Lower lobe of right lung (tissue), 2 donors: ENCODE results near the gene PCYT1A. TPM values are rescaled to one million over a fixed set of nuclear protein-coding genes. Genes with fewer than 3 reads are reported as not detected.
A peak's percentile ranks its signal among the peaks of the same experiment; 100 is the strongest.
"Not testable (repeated sequence)": the region's sequence is repeated elsewhere in the genome, so short reads cannot be mapped to it uniquely, and the experiment has no call there.

Source experiments
- ATAC-seq, 2 donors: fragments of 200-7000 bp; cut with Tn5 transposase; one replicate each; pipeline ENCODE4 v1.9.1; 2020 to 2022; ENCODE audit warnings: mild to moderate bottlenecking in 2 of 2, moderate library complexity in 2 of 2
- DNase-seq: peaks from one replicate; pipeline ENCODE4 v3.0.0-alpha.2; 2020
- H3K27ac ChIP-seq: fragments of 200-600 bp; one replicate; pipeline ENCODE4 v1.8.0; 2022
- H3K27me3 ChIP-seq: fragments of 200-600 bp; one replicate; pipeline ENCODE4 v1.8.0; 2022; ENCODE audit warnings: low read depth
- H3K36me3 ChIP-seq: fragments of 200-600 bp; one replicate; pipeline ENCODE4 v1.8.0; 2022; ENCODE audit warnings: mild to moderate bottlenecking
- H3K4me1 ChIP-seq: fragments of 200-600 bp; one replicate; pipeline ENCODE4 v1.8.0; 2022
- H3K4me3 ChIP-seq: fragments of 200-600 bp; one replicate; pipeline ENCODE4 v1.8.0; 2022; ENCODE audit warnings: mild to moderate bottlenecking
- H3K9me3 ChIP-seq: fragments of 200-600 bp; one replicate; pipeline ENCODE4 v1.8.0; 2022
- intact Hi-C: fragments of 100-400 bp; cut with DNase I; formaldehyde crosslinking; loops from one replicate; pipeline ENCODE4 v1.11.0; 2022
- total RNA-seq: library from RNA; stranded (reverse); fragmentation: NEBNext Ultra II Directional; extraction: Animal tissue kit (Norgen Biotek cat#: 25700); gene quantifications from one replicate; pipeline ENCODE4 v1.2.1, GENCODE V29; 2021
- TF ChIP-seq, protein P1 (sequence below): fragments of 200-600 bp; IDR thresholded peaks from one replicate; pipeline ENCODE4 v1.8.0; 2022; ENCODE audit warnings: antibody characterized with exemption, mild to moderate bottlenecking
- donor health status: DM: no; HTN: yes; CAD: no; lungs with severe emphysema.

Gene PCYT1A
- total RNA-seq, 1 donor from 2014 or later: 56.1 TPM

DNA sequence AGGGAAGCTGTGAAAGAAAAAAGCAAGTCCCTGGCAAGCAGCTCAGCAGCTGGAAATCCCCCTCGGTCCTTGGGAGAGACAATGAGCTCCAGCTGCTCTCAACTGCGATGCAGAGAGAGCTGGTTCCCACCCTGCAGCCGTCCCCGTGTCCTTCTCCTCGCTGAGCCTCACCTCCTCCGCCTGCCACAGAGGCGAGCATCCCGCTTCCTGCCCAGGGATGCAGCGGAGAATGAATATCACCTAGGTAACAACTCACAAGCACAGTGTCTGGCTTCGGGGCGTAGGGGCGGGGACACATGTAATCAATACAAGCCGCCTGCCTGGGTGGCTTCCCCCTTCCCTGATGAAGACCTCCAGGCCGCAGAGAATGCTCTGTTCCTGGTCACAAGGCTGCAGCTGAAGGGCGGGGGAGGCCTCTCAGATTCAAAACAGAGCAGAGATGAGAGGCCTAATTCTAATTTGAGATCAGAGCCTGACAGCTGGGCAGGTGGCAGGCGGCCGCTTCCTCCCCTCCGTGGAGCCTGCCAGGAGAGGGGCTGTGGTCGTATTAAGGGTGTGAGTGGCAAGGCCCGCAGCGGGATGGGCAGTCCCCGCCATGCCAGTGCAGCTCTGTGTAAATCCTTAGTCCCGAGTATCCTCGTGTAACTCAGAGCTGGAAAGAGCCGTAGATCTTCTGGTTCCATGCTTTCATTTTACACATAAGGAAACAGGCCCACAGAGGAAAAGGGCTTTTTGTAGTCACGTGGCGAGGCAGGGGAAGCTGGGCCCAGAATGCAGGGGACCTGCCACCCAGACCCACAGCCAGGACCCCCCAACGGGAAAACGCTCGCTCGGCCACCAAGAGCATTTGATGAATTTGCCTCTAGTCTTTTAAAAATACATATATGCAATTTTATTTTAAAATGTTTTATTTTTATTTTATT lies 100.6 kb downstream of the PCYT1A start:
- TF ChIP-seq, protein P1, sequence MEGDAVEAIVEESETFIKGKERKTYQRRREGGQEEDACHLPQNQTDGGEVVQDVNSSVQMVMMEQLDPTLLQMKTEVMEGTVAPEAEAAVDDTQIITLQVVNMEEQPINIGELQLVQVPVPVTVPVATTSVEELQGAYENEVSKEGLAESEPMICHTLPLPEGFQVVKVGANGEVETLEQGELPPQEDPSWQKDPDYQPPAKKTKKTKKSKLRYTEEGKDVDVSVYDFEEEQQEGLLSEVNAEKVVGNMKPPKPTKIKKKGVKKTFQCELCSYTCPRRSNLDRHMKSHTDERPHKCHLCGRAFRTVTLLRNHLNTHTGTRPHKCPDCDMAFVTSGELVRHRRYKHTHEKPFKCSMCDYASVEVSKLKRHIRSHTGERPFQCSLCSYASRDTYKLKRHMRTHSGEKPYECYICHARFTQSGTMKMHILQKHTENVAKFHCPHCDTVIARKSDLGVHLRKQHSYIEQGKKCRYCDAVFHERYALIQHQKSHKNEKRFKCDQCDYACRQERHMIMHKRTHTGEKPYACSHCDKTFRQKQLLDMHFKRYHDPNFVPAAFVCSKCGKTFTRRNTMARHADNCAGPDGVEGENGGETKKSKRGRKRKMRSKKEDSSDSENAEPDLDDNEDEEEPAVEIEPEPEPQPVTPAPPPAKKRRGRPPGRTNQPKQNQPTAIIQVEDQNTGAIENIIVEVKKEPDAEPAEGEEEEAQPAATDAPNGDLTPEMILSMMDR: no peak
- DNase-seq (no peak), ATAC-seq (no peak)
- Histone ChIP-seq H3K27me3 (no peaks in the 10 kb centered on the region), H3K27ac (no peak overlapping the region), H3K4me1 (no peaks in the 10 kb centered on the region), H3K4me3 (no peak overlapping the region), H3K9me3 (no peaks in the 10 kb centered on the region), H3K36me3 (no peaks in the 10 kb centered on the region)
- intact Hi-C loops: no loop called here

DNA sequence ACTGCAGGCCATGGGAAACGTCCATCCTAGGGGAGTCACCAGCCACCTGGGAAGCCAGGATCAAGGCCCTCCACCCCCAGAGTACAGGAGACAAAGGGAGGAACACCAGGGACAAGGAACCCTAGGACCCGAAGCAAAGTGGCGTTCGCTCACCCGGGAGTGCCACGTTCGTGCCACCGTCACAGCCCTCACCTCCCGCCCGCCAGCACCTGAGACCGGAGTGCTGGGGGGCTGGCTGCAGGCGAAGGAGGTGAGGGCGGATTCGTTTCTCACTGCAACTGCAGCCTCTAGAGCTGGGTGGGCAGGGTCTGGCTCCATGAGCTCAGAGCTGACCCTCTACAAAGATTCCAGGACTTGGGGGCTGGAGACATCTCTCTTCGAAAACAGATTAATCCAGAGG lies 102.6 kb downstream of the PCYT1A start:
- no peak for ATAC-seq
- intact Hi-C loops: no loop called here
- no peaks in the 10 kb centered on the region for H3K27me3 ChIP-seq
- TF ChIP-seq, protein P1: no peak
- no peak overlapping the region for H3K27ac ChIP-seq
- peaks cover 1% of the 10 kb centered on the region for H3K4me1 ChIP-seq
- H3K4me3 ChIP-seq: no peak overlapping the region
- H3K9me3 ChIP-seq: no peaks in the 10 kb centered on the region
- DNase-seq: no peak
- H3K36me3 ChIP-seq: no peaks in the 10 kb centered on the region

DNA sequence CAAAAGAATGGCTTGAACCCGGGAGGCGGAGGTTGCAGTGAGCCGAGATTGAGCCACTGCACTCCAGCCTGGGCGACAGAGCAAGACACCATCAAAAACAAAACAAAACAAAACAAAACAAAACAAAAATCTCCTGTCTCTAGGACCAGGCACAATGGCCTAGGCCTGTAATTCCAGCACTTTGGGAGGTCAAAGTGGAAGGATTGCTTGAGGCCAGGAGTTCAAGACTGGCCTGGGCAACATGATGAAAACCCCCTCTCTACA lies 103.4 kb downstream of the PCYT1A start:
- H3K4me3 ChIP-seq, H3K9me3 ChIP-seq, H3K27me3 ChIP-seq, H3K27ac ChIP-seq, intact Hi-C loops, H3K4me1 ChIP-seq, DNase-seq, ATAC-seq, H3K36me3 ChIP-seq: not testable (repeated sequence)

DNA sequence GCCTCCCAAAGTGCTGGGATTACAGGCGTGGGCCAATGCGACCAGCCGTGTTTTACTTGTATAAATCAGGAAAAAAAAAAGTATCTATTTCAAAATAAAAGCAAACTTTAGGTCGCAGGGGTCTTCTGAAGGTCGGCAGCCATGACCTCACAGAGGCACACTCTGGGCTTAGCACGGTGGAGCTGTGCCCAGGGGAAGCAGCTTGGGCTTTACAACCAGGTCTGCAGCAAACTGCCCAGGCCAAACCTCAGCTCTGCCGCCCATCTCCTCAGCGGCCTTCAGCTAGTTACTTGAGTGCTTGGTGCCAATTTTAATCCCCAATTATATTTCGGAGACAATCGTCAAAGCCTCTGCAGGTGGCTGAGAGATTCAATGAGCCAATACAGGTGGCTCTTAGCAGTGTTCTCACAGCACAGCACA lies 106.4 kb downstream of the PCYT1A start:
- intact Hi-C loops: no loop called here
- no peak for DNase-seq
- no peaks in the 10 kb centered on the region for H3K9me3 ChIP-seq
- no peaks in the 10 kb centered on the region for H3K36me3 ChIP-seq
- H3K27ac ChIP-seq: no peak overlapping the region
- TF ChIP-seq, protein P1: no peak
- no peak for ATAC-seq
- no peaks in the 10 kb centered on the region for H3K27me3 ChIP-seq
- H3K4me3 ChIP-seq: no peak overlapping the region
- H3K4me1 ChIP-seq: peaks cover 8% of the 10 kb centered on the region

DNA sequence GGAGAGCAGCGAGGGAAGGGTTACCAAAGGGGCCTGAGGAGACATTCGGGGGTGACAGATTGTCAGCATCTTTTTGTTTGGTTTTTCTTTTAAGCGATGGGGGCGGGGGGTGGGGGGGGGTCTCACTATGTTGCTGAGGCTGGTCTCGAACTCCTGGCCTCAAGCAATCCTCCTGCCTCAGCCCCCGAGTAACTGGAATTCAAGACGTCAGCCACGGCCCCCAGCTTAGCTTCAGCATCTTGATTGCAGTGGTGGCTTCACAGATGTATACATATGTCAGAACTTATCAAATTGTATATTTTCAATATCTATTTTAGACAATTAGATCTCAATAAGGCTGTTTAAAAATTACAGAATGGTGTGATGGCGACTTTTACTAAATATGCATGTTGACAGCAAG lies 107.2 kb downstream of the PCYT1A start:
- H3K9me3 ChIP-seq: no peaks in the 10 kb centered on the region
- ATAC-seq (no peak), DNase-seq (peak; percentile 8)
- TF ChIP-seq, protein P1: no peak
- intact Hi-C loops: no loop called here
- H3K4me3 ChIP-seq: no peak overlapping the region
- H3K27me3 ChIP-seq: no peaks in the 10 kb centered on the region
- no peaks in the 10 kb centered on the region for H3K36me3 ChIP-seq
- H3K27ac ChIP-seq: peak overlapping the region; percentile 60
- H3K4me1 ChIP-seq: peaks cover 8% of the 10 kb centered on the region

Other genes with a start within 250 kb of the PCYT1A start
- 478 TPM for gene TFRC, start 205.6 kb downstream of the PCYT1A start, total RNA-seq
- gene ZDHHC19, start 76.3 kb downstream of the PCYT1A start, total RNA-seq: 1.0 TPM
- gene SLC51A, start 71.2 kb downstream of the PCYT1A start, total RNA-seq: 1.3 TPM
- gene DYNLT2B, start 30.5 kb upstream of the PCYT1A start, total RNA-seq: 6.1 TPM
- gene TM4SF19, start 50.7 kb upstream of the PCYT1A start, total RNA-seq: 4.3 TPM
- gene UBXN7, start 144.7 kb upstream of the PCYT1A start, total RNA-seq: 56.2 TPM
- 24.3 TPM for gene RNF168, start 216.0 kb upstream of the PCYT1A start, total RNA-seq
- not detected for gene SMCO1, start 227.6 kb upstream of the PCYT1A start, total RNA-seq